Erythroblast (primary cell): ENCODE data around the gene LOXL1.

Source experiments
- DNase-seq, 2 experiments: peaks; one replicate each; lab custom pipeline; 2025; lab: John Stamatoyannopoulos, UW
- GATA1 ChIP-seq: IDR thresholded peaks from 2 replicates; pipeline ENCODE4 v1.6.1; 2011; ENCODE audit warnings: low read depth, mild to moderate bottlenecking, control low read depth, low read length, moderate library complexity
- POLR2A ChIP-seq: IDR thresholded peaks from 2 replicates; pipeline ENCODE4 v1.6.1; 2011; ENCODE audit warnings: mild to moderate bottlenecking, low read length

LOXL1 gene, protein sequence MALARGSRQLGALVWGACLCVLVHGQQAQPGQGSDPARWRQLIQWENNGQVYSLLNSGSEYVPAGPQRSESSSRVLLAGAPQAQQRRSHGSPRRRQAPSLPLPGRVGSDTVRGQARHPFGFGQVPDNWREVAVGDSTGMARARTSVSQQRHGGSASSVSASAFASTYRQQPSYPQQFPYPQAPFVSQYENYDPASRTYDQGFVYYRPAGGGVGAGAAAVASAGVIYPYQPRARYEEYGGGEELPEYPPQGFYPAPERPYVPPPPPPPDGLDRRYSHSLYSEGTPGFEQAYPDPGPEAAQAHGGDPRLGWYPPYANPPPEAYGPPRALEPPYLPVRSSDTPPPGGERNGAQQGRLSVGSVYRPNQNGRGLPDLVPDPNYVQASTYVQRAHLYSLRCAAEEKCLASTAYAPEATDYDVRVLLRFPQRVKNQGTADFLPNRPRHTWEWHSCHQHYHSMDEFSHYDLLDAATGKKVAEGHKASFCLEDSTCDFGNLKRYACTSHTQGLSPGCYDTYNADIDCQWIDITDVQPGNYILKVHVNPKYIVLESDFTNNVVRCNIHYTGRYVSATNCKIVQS

DNA sequence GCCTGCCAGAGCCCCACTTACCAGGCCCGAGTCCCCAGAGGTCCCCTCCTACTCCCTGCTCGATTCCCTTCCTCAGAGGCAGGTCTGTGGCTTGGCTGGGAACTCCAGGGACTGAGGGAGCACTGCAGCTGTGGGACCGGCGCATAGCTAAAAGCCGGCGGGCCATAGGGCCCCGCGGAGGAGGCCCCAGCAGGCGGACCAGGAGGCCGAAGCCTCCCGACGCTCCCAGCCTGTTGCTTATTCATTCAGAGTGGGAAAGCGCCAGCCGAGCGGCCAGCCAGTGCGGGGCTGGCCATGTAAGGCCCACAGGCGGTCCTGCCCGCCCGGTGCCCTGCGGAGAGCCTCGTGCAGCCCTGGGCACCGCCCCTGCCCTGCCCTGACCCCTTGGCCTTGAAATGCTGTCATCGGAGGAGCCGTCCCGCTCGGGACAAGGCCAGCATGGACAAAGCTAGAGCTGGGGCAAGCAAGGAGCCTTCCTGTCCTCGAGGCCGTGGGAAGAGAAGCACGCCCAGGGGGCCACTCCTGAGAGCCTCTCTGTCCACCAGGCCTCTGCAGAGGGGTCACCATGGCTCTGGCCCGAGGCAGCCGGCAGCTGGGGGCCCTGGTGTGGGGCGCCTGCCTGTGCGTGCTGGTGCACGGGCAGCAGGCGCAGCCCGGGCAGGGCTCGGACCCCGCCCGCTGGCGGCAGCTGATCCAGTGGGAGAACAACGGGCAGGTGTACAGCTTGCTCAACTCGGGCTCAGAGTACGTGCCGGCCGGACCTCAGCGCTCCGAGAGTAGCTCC lies at the start of gene LOXL1:
Gene LOXL1, plus strand, starts transcription at position 244 of the 784 bp plus-strand sequence. Its CDS starts 322 bp downstream, at position 566.
- TF ChIP-seq GATA1 (no peak), POLR2A (no peak)
- DNase-seq: no peak

DNA sequence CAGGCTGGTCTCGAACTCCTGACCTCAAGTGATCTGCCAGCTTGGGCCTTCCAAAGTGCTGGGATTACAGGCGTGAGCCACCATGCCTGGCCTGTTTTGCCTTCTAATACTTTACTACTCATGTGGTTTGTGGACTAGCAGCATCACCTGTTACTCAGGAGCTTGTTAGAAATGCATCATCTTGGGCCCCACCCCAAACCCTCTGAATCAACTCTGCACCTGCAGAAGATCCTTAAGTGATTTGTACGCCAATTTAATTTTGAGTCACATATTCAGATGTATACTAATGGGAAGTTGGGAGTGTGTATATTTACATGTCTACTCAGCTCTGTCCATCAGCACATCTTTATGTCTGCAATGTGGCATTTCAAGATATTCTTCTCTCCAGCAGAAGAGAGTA lies 46.8 kb upstream of the LOXL1 start:
- no peak for TF ChIP-seq GATA1
- no peak for DNase-seq

GRCh38 chr15:73881579-73882320 lies 44.5 kb upstream of the LOXL1 start:
- TF ChIP-seq POLR2A (no peak), GATA1 (no peak)

GRCh38 chr15:73882761-73883419 lies 43.4 kb upstream of the LOXL1 start:
- TF ChIP-seq GATA1: no peak
- no peak for TF ChIP-seq POLR2A
- no peak for DNase-seq

More at GRCh38 chr15:73881579-73882320, 44.5 kb upstream of the LOXL1 start:
- no peak for DNase-seq

DNA sequence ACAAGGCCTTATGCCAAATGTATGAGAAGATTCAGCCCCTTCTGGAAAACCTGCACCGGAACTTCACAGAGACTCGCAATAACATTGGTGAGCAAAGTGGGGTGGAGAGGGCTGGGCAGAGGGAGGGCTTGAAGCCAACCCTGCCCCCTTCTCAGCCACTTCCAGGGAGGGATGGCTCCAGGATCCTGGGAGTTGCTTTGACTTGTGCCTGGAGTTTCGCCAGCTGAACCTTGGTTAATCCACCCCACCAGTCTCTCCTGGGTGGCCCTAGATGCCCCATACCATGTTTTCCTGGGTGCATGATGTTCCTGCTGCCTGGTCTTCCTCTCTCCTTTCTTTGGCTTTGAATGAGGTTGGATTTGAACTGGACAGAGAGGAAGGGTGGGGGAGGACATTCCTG lies 42.1 kb upstream of the LOXL1 start:
- DNase-seq: no peak

GRCh38 chr15:73885954-73886700 lies 40.1 kb upstream of the LOXL1 start:
- TF ChIP-seq POLR2A: no peak
- TF ChIP-seq GATA1: no peak
- DNase-seq: no peak

More for the DNA sequence above, 42.1 kb upstream of the LOXL1 start:
- no peak for TF ChIP-seq POLR2A
- no peak for TF ChIP-seq GATA1

DNA sequence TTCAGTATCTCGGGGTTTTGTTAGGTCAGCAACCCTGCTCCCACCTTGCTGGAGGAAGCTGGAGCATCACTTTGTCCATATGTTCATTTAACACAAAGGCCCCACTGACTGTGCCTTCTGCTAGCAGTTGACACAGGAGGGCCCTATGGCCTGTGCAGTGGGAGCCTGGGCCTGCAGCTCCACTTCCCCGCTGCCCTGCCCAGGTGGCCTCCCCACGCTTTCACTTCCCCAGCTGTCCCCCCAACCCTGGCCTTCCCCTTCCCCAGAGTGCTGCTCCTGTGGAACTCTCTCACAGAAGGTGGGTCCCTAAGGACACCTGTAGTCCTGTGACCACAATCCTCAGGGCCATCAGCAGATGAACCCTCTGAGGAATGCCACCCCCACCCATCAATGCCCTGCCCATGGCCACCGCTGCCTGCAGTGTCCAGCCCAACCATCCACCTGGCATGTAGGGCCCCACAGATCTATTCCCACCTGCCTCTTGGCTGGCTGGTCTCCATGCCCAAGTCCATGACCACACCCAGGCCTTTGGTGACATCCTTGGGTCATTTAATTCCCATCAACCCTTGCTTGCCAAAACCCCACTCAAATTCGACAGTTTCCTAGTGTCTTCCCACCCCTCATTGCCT lies 39.4 kb upstream of the LOXL1 start:
- TF ChIP-seq POLR2A: no peak
- no peak for TF ChIP-seq GATA1
- DNase-seq: no peak

DNA sequence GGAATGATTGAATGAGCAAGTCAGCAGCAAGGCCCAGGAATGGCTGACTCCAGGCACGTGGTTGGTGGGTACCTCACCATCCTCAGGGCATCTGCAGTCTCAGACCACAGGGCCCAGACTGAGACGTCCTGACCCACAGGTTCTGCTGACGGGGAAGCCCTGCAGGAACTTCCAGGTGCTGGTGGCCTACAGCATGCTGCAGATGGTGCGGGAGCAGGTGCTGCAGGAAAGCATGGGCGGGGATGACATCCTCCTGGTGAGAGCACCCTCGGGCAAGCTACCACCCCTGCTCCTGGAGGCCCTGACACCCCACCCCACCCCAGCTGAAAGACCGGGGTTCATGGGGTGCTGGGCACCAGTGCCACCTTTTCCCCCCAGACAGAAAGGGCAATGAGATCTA lies 38.8 kb upstream of the LOXL1 start:
- no peak for TF ChIP-seq GATA1
- TF ChIP-seq POLR2A: no peak
- no peak for DNase-seq

- TF ChIP-seq GATA1: no peak
- no peak for TF ChIP-seq POLR2A
- no peak for DNase-seq
These were observed 37.8 kb upstream of the LOXL1 start for GRCh38 chr15:73888224-73889041.

DNA sequence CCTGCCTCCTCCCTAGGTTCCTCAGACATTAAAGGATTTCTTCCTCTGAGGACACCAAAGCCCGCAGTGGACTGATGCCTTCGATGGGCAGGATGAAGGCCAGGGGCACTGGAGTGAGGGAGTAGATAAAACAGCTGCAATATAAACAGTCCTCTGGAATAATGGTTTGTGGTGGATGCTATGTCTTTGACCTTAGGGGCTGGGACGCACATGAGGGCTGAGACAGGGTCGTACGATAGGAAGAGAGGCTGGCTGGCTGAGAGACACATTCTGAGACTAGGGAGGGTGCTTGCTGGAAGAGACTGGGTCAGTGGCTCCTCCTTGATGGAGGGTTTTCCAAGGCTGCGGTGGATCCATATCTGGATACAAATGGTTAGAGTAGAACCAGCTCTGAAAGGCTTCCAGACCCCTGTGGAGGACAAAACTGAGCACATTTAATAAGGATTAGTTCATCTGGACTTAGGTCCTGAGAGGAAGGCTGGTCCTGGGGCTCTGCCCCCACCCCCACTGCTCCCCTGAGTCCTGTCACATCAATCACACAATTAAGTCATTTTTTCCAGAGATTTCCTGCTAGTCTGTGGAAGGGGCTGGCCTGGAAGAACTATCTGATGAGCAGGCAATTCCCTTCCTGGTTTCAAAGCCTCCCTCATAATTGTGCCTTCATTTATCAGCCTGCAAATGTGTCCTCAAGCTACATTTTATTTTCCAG lies 37.1 kb upstream of the LOXL1 start:
- TF ChIP-seq GATA1: no peak
- TF ChIP-seq POLR2A: no peak

DNA sequence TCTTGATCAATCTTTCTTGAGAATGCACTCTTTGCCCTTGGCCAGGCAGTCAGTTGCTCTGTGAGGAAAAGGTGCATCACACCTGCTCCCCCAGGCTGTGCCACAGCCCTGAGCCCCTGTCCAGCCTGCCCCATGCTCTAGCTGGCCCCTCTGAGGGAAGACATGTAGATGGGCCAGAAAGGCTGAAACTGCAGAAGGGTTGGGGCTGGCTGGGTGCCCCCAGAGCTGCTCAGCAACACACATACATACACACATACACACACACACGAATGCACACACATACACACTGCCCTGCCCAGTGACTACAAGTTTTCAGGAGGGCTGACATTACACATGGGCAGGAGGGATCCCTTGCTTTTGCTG lies 36.5 kb upstream of the LOXL1 start:
- TF ChIP-seq POLR2A: no peak
- no peak for TF ChIP-seq GATA1
- DNase-seq: no peak

More for the DNA sequence above, 37.1 kb upstream of the LOXL1 start:
- no peak for DNase-seq
